ENCODE measurements around the gene PRXL2B.

- TF ChIP-seq BHLHE40 (IDR thresholded peaks at IDR 0.05; ENCODE audit: borderline replicate concordance), result no peak
- no peak for TF ChIP-seq HDGF (IDR thresholded peaks at IDR 0.05; ENCODE audit: borderline replicate concordance)
- TF ChIP-seq FOXA1 (IDR thresholded peaks at IDR 0.05), result no peak
- no peak for TF ChIP-seq FOXK2 (IDR thresholded peaks at IDR 0.05)
- TF ChIP-seq ZNF384 (IDR thresholded peaks at IDR 0.05), result no peak
- no peak for TF ChIP-seq SUZ12 (IDR thresholded peaks at IDR 0.05)
- TF ChIP-seq L3MBTL2 (conservative IDR thresholded peaks at IDR 0.05), result no peak
- no peak for TF ChIP-seq SP1 (IDR thresholded peaks at IDR 0.05)
- TF ChIP-seq TARDBP (IDR thresholded peaks at IDR 0.05), result no peak
- TF ChIP-seq ARNT (IDR thresholded peaks at IDR 0.05), result no peak
- TF ChIP-seq ELF4 (IDR thresholded peaks at IDR 0.05), result no peak
- no peak for TF ChIP-seq NFRKB (IDR thresholded peaks at IDR 0.05)
- TF ChIP-seq CTBP1 (IDR thresholded peaks at IDR 0.05; ENCODE audit: borderline replicate concordance), result no peak
Measured at GRCh38 chr1:2554621-2555387, 31.8 kb upstream of the PRXL2B start.

Data from HEK293T (cell line).